Measurements from ENCODE around the gene COL15A1.

COL15A1 gene

DNA sequence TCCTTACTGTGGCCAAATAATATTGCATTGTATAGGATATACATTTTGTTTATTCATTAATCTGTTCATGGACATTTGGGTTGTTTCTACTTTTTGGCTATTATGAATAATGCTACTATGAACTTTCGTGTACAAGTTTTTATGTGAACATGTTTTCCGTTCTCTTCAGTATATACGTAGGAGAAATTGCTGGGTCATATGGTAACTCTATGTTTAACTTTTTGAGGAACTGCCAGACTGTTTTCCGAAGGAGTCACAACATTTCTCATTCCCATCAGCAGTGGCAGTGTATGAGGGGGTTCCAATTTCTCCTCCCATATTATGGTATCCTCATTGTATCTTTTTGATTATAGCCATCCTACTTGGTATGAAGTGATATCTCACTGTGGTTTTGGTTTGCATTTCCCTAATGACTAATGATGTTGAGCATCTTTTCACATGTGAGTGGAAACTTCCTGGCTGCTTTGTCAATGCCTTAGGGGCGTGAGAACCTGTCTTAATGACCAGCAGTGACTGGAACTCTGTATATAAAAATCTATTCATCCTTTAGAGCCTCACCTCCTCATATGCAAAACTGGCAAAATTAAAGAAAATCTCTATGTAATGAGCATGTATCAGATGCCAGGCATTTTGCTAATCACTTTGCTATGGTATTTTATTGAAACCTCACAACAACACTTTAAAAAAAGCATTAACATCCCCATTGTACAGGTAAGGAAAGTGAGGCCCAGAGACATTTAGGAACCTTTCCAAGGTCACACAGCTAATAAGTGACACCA is 113.4 kb downstream of the COL15A1 start:
- no peak for DNase-seq

DNA sequence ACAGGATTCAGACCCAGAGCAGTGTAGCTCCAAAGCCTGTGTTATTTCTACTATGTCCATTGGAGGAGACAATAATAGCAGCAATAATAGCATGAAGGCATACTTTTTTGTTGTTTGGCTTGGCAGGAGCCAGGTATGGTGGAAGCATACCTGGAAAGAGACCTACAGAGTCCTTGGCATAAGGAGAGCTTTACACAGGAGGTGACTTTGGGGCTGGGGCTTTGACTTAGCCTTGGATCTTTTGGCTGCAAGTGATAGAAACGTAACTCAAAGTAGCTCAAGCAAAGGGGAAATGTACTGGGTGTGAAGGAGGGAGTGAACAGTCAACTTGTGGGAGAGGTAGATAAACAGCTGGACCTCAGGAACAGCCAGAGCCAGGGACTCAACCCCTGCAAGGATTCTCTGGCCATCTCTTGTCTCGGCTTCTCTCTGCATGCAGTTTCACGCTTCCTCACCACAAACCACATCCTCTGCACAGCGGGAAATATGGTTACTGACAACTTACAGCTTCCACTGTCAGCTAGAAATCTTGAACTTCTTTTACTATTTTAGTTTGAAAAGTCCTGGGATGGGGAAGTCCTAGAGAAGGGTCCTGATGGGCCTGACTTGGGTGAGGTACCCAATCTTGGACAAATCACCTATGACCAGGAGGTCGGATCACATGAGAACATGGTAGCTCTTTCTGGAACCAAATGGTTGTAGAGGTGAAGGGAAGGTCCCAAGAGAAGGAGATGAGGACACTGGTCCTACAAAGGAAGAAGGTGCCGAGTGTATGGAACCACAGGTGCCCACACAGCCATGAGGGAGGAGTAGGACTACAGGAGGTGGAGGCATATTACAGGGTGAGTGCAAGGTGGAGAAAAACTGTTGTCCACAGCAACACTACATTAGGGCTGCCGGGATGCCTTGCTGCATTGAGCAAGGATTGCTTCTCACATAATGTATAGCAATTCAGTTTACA is 114.2 kb downstream of the COL15A1 start:
- DNase-seq, result peak in 12 of 51 donors; percentile 7 to 19 (median 9)

DNA sequence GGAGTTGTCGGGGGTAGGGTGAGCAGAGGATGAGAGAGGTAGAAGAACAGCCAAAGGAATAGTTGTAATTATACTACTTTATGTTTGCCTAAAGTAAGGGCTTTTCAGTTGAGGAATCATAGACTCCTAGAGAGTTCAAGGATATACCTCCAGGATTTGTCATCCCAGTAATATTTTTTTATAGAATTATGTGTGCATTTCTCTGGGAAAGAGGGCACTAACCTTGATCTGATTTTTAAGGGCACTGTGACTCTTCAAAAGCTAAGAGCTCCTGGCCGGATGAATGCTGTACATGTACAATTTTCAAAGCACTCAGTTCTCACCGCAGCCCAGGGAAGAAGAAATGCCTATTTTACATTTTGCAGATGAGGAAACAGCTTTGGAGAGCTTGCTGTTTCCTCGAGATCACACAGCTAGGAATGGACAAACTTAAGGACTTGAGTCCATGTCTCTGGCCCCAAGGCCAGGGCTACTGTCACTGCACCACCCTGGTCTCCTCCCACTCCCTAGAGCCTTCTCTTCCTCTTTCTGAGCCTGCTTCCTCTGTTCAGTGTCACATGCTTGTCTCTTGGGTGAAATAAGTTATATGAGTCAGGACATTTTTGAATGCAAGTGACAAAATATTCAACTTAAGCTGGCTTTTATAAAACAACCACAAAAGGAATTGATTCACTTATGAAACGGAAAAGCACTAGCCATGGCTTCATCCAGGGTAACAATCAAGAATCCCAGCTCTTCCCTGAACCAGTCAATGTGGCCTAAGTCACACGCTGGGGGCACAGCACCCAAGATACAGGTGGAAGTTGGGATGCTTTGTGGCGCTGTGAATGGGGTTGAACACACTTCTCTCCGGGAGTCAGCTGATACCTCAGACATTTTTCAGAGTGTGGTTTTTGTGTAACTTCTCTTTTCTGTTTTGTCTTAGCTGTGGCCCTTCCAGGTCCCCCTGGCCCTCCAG is 115.5 kb downstream of the COL15A1 start:
- peak in 3 of 51 donors; percentile 3 to 15 (median 8) for DNase-seq

DNA sequence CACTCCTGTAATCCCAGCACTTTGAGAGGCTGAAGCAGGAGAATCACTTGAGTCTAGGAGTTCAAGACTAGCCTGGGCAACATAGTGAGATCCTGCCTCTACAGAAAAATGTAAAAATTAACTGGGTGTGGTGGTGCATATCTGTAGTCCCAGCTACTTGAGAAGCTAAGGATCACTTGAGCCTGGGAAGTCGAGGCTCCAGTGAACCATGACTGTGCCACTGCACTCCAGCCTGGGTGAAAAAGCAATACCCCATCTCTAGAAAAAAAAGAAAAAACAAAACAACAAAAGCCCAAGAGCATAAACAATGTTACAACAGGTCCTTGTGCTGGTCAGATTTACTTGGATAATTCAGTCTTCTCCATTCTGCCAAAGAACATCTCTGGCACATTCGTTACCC is 116.9 kb downstream of the COL15A1 start:
- DNase-seq, result no peak

DNA sequence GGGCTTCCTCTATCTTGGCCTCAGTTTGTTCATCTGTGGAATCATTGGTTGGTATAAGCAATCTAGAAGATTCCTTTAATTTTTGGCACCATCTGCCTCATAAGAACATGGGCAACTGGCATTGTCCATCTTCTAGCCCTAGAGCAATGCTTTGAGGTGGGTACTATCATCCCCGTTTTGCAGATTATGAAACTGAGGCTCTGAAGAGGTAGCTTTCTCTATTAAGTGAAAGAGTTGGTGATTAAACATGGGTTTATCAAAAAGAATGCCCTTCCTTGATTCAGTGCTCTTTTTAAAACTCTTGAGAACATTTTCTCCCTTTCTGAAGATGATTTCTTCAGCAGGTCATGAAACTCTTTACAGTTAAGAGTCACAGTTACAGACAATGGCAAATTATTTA is 118.8 kb downstream of the COL15A1 start:
- DNase-seq, result no peak

DNA sequence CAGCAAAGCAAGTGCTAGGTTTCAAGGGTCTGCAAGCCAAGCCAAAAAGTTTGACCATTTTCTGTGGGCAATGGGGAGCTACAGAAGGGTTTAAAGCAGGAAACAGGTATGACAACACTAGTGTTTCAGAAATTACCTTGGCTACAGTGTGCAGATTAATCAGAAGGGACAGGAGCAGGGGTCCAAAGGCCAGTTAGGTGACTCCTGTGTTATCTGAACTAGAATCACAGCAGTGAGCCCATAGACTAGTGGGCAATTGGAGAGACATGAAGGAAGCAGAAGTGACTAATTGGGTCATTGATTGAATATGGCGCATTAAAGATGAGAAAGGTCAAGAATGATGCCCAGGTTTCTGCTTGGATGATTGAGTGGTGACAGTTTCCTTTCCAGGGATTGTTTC is 119.8 kb downstream of the COL15A1 start:
- DNase-seq, result no peak

DNA sequence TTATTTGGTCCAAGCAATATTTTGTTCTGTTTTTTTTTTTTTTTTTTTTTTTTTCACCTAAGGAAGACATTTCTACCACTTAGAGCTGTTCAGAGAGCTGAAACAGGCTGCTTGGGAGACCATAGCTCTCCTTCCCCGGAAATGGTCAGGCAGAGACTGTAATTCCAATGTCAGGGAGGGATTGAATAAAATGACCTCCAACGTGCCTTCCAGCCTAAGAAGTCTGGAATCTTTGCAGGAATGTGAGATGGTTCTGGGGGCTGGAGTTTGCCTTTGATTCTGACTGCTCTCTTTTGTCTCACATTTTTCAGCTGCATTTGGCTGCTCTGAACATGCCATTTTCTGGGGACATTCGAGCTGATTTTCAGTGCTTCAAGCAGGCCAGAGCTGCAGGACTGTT is 122.9 kb downstream of the COL15A1 start:
- no peak for DNase-seq

DNA sequence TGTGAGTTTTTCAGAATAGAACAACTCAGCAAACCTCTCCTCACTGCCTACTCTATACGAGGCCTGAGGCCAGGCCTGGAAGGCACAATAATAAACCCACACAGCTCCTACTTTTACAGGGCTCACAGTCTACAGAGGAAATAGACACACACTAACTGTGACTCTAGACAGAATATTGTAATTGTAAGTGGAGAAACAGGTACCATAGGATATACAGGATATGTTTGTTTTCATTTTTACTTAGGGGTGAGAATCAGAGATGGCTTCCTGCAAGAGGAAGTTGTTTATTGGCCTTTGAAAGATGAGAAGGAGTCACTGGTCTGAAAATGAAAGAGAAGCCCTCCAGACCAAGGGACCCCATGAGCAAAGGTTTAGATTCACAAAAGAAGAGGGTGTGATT is 125.4 kb downstream of the COL15A1 start:
- no peak for DNase-seq

DNA sequence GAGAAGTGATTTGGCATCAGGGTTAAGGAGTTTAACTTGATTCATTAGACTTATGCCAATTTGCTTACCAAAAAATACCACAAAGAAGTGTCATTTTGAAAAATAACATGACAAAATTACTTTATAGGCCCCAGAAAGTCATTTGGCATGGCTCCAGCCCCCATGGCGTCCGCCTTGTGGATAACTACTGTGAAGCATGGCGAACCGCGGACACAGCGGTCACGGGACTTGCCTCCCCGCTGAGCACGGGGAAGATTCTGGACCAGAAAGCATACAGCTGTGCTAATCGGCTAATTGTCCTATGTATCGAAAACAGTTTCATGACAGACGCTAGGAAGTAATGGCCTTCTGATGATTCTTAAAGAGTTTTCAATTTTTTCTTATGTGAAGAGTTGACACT is 125.8 kb downstream of the COL15A1 start:
- DNase-seq, result no peak

DNA sequence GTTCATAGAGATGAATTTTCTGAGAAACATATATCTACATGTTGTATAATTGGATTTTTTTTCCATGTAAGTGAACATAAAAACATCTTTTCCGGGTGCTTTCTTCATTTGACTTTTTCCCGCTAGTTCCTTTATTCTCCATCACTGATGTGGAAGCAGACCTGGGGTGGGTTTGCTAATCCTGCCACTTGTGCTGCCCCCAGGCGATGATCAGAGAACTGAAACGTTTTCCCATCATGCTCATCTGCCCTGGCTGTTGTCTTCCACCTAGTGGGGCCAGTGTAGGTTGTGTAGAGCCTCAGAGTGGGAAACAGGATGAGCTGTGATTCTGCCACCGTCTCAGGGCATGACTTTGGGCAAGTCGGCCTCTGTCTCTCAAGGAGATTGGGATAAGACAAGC is 127.0 kb downstream of the COL15A1 start:
- no peak for DNase-seq

DNA sequence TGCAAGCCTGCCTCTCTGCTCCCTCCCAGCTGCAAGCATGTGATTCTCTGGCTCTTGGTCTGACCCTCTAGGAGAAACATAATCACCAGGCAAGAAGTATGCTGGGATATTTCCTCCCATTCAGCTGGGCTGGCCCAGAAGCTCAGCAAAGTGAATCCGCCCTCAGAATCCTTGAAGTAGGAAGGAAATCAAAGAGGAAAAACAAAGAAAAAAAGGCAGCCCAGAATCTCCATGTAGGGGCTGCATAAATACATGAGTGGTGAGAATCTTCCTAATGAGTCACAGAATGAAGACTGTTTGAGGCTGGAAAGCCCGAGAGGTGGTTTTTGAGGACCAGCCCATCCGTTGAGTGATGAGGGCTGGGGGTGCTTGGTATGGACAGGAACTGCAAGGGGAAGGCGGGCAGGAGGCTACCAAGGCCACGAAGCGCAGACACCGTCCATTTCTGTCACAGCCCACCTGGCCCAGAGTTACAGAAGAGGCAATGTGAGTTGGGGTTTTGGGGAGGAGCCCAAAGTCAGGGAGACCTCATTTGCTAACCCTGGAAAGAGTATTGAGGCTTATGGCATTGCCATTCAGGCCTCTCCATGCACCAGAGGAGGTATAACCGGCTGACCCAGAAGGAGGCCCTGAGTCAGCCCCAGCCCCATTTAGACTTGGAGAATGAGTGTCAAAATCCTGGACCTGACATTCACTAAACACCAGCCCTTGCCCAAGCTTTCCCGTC is 127.8 kb downstream of the COL15A1 start:
- no peak for DNase-seq

DNA sequence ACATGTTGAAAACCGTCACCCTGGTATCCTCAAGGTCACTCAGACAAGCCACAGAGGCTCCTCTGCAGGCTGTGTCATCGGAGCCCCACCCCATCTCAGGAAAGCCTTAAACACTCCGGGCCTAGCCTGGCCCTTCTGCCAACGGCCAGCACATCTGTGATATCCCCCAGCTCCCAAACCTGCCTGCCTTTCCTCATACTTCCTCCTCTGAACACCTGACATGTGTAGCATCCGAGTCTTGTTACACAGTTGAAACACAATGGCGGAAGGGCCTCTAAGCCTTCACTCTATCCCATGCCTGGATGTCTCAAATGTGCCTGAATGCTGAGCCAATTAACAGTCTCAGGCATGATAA is 128.3 kb downstream of the COL15A1 start:
- no peak for DNase-seq

DNA sequence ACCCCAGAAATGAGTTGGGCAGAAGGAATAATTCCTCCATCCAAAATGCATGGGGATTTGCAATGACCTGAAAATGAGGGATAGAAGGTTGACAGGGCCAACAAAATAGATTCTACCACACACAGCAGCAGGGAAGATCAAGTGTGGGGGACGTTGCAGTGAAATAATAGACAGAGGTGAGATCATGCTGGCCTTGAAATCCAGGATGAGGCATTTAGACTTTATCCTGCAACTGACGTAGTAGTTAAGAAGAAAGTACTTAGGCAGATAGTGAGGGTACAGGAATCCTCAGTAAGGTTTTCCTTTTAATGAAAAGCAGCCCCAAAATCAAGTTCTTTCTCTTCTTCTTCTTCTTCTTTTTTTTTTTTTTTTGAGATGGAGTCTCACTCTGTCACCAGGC is 129.6 kb downstream of the COL15A1 start:
- no peak for DNase-seq

DNA sequence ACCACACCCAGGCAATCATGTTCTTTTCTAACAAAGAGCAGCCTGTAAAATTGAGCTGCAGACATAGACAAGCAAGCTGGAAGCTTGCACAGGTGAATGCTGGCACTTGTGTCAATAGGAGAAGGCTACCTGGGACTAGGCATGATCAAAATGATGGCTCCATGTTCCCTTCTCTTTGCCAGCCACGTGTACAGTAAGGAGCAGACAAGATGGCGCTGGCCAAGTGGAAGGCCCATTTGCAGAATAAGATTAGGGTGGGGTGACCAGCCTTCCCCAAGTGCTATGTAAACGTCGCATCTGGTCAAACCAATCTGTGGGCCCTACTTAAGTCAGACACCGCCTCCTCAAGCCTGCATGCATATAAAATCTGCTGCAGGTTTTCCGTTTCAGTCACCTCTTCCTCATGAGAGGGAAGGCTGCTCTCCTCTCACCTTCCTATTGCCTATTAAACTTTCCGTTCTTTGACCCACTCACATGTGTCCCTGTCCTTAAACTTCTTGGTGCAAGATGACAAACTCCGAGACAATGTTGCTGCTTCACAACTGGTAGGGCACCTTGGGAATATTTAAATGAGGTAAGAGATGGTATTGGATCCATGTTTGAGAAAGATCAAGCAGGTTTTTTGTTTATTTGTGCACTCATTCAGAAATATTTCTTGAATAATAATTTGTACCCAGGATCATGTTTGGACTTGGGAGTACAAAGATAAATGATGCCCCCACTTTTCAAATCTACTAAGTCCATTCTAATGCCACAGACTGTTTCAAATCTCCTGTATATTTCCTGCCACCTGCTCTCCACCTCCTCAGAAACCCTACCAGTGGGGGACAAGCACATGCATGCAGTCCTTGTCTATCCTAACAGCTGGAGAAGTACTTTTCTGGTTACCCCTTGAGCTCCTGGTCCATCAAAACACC is 130.5 kb downstream of the COL15A1 start:
- no peak for DNase-seq

DNA sequence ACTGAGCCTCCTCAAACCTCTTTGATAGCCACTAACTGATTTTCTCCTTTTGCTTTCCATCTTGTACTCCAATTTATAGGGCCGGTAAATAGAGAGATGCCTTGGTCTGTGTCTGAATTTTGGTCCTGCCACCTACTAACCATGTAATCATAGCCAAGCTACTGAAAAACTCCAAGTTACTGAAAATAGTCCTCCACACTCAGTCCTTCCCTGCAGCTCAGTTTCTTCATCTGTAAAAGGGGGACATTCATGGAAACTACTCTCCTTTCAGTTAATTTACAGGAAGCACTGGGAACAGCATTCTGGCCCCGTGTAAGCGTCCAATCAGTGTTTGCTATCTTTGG is 131.2 kb downstream of the COL15A1 start:
- DNase-seq, result no peak

DNA sequence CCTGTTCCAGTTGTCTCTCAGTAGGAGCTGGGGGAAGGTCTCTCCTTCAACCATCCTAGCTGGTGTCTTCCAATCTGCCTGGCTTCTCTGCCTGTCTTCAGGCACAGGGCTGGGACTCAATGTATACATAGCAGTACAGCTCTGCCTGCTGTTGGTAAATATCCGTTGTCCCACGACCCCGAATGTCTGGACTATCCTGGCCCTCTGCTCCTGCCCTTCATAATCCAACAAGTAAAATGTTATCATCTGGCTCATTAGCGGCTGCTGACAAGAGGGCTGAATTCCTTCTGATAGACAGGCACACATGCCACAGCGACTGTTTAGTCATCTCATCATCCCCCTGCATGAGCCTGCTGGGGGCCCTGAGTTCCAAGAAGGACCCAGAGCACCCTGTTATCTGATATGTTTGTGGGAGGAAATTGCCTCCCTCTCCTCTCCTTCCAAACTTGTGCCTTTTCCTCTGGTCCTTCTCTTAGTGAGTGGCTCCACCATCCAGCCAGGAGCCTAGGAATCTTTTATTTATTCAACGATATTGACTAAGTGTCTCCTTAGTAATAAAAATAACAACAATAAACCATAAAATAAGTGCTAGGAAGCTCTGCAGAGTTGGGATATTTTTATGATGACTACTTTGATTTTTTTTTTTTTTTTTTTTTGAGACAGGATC is 131.7 kb downstream of the COL15A1 start:
- no peak for DNase-seq

DNA sequence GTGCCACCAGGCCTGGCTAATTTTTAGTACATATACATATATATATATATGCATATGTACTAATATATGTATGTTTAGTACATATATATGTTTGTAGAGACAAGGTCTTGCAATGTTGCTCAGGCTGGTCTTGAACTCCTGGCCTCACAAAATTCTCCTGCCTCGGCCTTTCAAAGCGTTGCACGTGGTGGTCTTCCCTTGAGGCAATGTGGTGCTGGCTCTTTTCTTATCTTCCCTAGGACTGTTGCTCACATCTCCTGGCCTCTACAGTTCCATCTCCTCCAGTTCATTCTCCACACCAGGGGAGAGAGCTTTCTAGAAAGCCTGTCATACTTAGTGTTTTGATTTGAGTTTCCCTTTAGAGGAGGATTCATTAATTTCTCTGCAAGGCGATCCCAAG is 132.3 kb downstream of the COL15A1 start:
- no peak for DNase-seq

DNA sequence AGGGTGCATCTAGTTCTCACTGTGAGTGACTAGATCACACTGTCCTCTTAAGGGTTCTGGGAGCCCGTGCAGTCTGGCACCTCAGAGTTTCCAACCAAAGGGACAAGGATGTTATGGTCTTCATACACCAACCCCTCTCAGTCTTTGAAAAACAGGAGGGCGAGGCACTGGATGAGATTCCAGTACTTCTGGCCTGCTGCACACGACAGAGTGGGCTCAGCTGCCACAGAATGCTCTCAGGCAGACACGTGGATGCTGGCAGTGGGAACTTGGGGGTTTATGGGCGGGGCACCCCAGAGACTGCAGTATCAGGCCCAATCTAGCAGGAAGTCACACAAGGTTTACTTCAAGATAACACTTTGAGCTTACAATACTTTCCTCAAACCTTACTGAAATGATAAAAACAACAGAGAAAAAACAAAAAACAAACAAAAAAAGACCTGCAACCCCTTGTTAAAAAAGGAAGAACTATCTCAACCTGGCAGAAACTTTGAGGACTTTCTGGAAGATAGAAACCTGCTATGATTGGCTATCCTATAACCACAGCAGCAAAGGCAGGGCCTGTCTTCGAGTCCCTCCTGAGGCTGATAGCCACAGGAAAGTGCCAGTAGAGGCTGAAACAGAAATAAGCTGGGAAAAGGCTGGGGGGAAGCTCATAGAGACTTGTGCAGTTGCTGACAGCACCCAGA is 132.9 kb downstream of the COL15A1 start:
- no peak for DNase-seq

DNA sequence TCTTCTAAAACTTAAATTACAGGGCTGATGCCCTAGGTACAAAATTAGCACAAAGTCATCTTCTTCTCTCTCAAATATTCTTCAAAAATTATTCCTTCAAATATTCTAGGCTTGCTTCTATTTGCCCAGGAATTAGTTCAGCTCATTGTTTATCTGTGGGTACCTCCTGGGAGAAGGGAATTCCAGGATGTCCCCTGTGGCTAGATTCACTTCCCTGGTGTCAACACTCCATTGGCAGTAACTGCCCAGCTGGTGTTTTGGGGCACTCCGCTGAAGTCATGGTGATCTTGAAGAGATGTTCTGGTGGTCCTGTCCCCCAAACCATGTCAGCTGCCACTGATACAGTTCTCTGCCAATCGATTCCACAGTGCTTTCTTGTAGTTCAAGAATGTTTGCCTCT is 135.0 kb downstream of the COL15A1 start:
- no peak for DNase-seq
